ENCODE results near the gene DMKN.

GRCh38 chr19:35470128-35470527 is 43.3 kb downstream of the DMKN start:
- TF ChIP-seq ZNF8 (CRISPR knock-in tag; IDR thresholded peaks at IDR 0.05) (no peak), OSR1 (CRISPR knock-in tag; IDR thresholded peaks at IDR 0.05) (no peak), ZFP3 (CRISPR knock-in tag; IDR thresholded peaks at IDR 0.05) (no peak)
- TF ChIP-seq, protein P1, sequence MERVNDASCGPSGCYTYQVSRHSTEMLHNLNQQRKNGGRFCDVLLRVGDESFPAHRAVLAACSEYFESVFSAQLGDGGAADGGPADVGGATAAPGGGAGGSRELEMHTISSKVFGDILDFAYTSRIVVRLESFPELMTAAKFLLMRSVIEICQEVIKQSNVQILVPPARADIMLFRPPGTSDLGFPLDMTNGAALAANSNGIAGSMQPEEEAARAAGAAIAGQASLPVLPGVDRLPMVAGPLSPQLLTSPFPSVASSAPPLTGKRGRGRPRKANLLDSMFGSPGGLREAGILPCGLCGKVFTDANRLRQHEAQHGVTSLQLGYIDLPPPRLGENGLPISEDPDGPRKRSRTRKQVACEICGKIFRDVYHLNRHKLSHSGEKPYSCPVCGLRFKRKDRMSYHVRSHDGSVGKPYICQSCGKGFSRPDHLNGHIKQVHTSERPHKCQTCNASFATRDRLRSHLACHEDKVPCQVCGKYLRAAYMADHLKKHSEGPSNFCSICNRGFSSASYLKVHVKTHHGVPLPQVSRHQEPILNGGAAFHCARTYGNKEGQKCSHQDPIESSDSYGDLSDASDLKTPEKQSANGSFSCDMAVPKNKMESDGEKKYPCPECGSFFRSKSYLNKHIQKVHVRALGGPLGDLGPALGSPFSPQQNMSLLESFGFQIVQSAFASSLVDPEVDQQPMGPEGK (CRISPR knock-in tag; IDR thresholded peaks at IDR 0.05; ENCODE audit: borderline replicate concordance), result no peak
- TF ChIP-seq, protein P2, sequence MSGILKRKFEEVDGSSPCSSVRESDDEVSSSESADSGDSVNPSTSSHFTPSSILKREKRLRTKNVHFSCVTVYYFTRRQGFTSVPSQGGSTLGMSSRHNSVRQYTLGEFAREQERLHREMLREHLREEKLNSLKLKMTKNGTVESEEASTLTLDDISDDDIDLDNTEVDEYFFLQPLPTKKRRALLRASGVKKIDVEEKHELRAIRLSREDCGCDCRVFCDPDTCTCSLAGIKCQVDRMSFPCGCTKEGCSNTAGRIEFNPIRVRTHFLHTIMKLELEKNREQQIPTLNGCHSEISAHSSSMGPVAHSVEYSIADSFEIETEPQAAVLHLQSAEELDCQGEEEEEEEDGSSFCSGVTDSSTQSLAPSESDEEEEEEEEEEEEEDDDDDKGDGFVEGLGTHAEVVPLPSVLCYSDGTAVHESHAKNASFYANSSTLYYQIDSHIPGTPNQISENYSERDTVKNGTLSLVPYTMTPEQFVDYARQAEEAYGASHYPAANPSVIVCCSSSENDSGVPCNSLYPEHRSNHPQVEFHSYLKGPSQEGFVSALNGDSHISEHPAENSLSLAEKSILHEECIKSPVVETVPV (CRISPR knock-in tag; IDR thresholded peaks at IDR 0.05), result no peak

Data from SK-N-SH treated with all-trans-retinoic acid at 6 μM for 48 hours (cell line).